Right atrium auricular region (tissue), 2 donors: ENCODE measurements around the gene DNAH11. TPM values are rescaled to one million over a fixed set of nuclear protein-coding genes. Genes with fewer than 3 reads are reported as not detected.
"Not testable (repeated sequence)": the region's sequence is repeated elsewhere in the genome, so short reads cannot be mapped to it uniquely, and the experiment has no call there.

ENCODE experiments used
- DNase-seq: peaks from one replicate; pipeline ENCODE4 v3.0.0-alpha.2; 2019; ENCODE audit warnings: low spot score
- H3K27ac ChIP-seq, 2 donors: fragments of 200-600 bp; sonication (generic); 1 replicate in 1 of 2; 2 replicates in 1 of 2; pipeline ENCODE4 v1.5.1; 2016 to 2019
- H3K27me3 ChIP-seq, 2 donors: fragments of 200-600 bp; sonication (generic); one replicate each; pipeline versions ENCODE4 v1.5.1 to v1.6.0; 2017 to 2019
- H3K36me3 ChIP-seq: fragments of 200-600 bp; sonication (generic); one replicate; pipeline ENCODE4 v1.5.1; 2016
- H3K4me1 ChIP-seq, 2 donors: fragments of 200-600 bp; sonication (generic); one replicate each; pipeline versions ENCODE4 v1.5.1 to v1.6.0; 2017 to 2019
- H3K4me3 ChIP-seq, 2 donors: fragments of 200-600 bp; sonication (generic); 1 replicate in 1 of 2; 2 replicates in 1 of 2; pipeline ENCODE4 v1.5.1; 2017 to 2019; ENCODE audit warnings: mild to moderate bottlenecking in 1 of 2, moderate library complexity in 1 of 2
- H3K9me3 ChIP-seq, 2 donors: fragments of 200-600 bp; sonication (generic); one replicate each; pipeline ENCODE4 v1.5.1; 2019
- CTCF ChIP-seq, 2 donors: fragments of 200-600 bp; sonication (generic); IDR thresholded peaks; one replicate each; pipeline ENCODE4 v1.5.1; 2019; ENCODE audit warnings: antibody characterized with exemption in 2 of 2
- total RNA-seq, 2 donors: library from RNA; depleted of rRNA; stranded (reverse); fragments of >200 nt; gene quantifications; one replicate each; pipeline ENCODE4 v1.1.0, GENCODE V29; 2016

DNAH11 gene
- total RNA-seq, 2 donors from 2014 or later: 2.8 to 3.5 TPM

GRCh38 chr7:21819048-21819447 lies 276.2 kb downstream of the DNAH11 start:
- H3K27ac ChIP-seq: no peak overlapping the region
- H3K9me3 ChIP-seq: no peaks in the 10 kb centered on the region
- no peak overlapping the region for H3K4me3 ChIP-seq
- no peaks in the 10 kb centered on the region for H3K36me3 ChIP-seq
- TF ChIP-seq CTCF (IDR thresholded peaks at IDR 0.05): no peak
- no peaks in the 10 kb centered on the region for H3K27me3 ChIP-seq
- no peaks in the 10 kb centered on the region for H3K4me1 ChIP-seq
- DNase-seq: no peak

- no peaks in the 10 kb centered on the region for H3K27me3 ChIP-seq
- H3K4me3 ChIP-seq: no peak overlapping the region
- no peaks in the 10 kb centered on the region for H3K4me1 ChIP-seq
- H3K27ac ChIP-seq: no peak overlapping the region
- no peaks in the 10 kb centered on the region for H3K36me3 ChIP-seq
- no peak for TF ChIP-seq CTCF (IDR thresholded peaks at IDR 0.05)
- DNase-seq: no peak
- no peaks in the 10 kb centered on the region for H3K9me3 ChIP-seq
Observed at GRCh38 chr7:21828841-21829240, 286.0 kb downstream of the DNAH11 start.

GRCh38 chr7:21829731-21830130 lies 286.9 kb downstream of the DNAH11 start:
- no peak for DNase-seq
- Histone ChIP-seq H3K4me3 (no peak overlapping the region), H3K27me3 (no peaks in the 10 kb centered on the region), H3K27ac (no peak overlapping the region), H3K4me1 (no peaks in the 10 kb centered on the region), H3K36me3 (no peaks in the 10 kb centered on the region), H3K9me3 (no peaks in the 10 kb centered on the region)
- no peak for TF ChIP-seq CTCF (IDR thresholded peaks at IDR 0.05)

- Histone ChIP-seq H3K27me3 (no peaks in the 10 kb centered on the region), H3K27ac (no peak overlapping the region), H3K4me3 (no peak overlapping the region), H3K4me1 (no peaks in the 10 kb centered on the region), H3K36me3 (no peaks in the 10 kb centered on the region), H3K9me3 (no peaks in the 10 kb centered on the region)
- no peak for DNase-seq
- TF ChIP-seq CTCF (IDR thresholded peaks at IDR 0.05): no peak
Observed at GRCh38 chr7:21844742-21845141, 301.9 kb downstream of the DNAH11 start.

- H3K27me3 ChIP-seq: no peaks in the 10 kb centered on the region
- no peak for TF ChIP-seq CTCF (IDR thresholded peaks at IDR 0.05)
- DNase-seq: no peak
- no peaks in the 10 kb centered on the region for H3K36me3 ChIP-seq
- no peak overlapping the region for H3K4me3 ChIP-seq
- no peaks in the 10 kb centered on the region for H3K9me3 ChIP-seq
- H3K27ac ChIP-seq: no peak overlapping the region
- no peaks in the 10 kb centered on the region for H3K4me1 ChIP-seq
Observed at GRCh38 chr7:21850531-21851285, 307.9 kb downstream of the DNAH11 start.

- Histone ChIP-seq H3K4me1 (no peaks in the 10 kb centered on the region), H3K27me3 (no peaks in the 10 kb centered on the region), H3K36me3 (no peaks in the 10 kb centered on the region), H3K9me3 (no peaks in the 10 kb centered on the region), H3K27ac (no peak overlapping the region), H3K4me3 (no peak overlapping the region)
- TF ChIP-seq CTCF (IDR thresholded peaks at IDR 0.05): no peak
- DNase-seq: no peak
Observed at GRCh38 chr7:21851559-21851967, 308.7 kb downstream of the DNAH11 start.

- H3K4me1 ChIP-seq, H3K27me3 ChIP-seq, DNase-seq, H3K36me3 ChIP-seq, H3K27ac ChIP-seq, H3K4me3 ChIP-seq, H3K9me3 ChIP-seq: not testable (repeated sequence)
Observed at GRCh38 chr7:21865631-21866204, 322.9 kb downstream of the DNAH11 start.
